H9 (cell line): ENCODE data around the gene HSPA1L. TPM values are rescaled to one million over a fixed set of nuclear protein-coding genes. Genes with fewer than 3 reads are reported as not detected.
A peak's percentile ranks its signal among the peaks of the same experiment; 100 is the strongest.

Source experiments
- DNase-seq: peaks from one replicate; pipeline ENCODE4 v3.0.0-alpha.2; 2017
- H2AFZ ChIP-seq: one replicate; pipeline ENCODE4 v1.6.1; 2013; ENCODE audit warnings: mild to moderate bottlenecking, low read length, control low read depth, moderate library complexity
- H2AK5ac ChIP-seq: 2 replicates; pipeline ENCODE4 v1.6.1; 2013; ENCODE audit warnings: low read length, control low read depth, mixed read lengths; ENCODE audit not compliant: insufficient read length
- H2BK120ac ChIP-seq: one replicate; pipeline ENCODE4 v1.6.1; 2013; ENCODE audit warnings: low read depth, mild to moderate bottlenecking, low read length, control low read depth, inconsistent platforms; ENCODE audit not compliant: poor library complexity, severe bottlenecking
- H2BK12ac ChIP-seq: 2 replicates; pipeline ENCODE4 v1.6.1; 2013; ENCODE audit warnings: low read length, control low read depth, mixed read lengths, low read depth; ENCODE audit not compliant: insufficient read length
- H2BK15ac ChIP-seq: 2 replicates; pipeline ENCODE4 v1.6.1; 2013; ENCODE audit warnings: low read depth, low read length, control low read depth
- H2BK20ac ChIP-seq: one replicate; pipeline ENCODE4 v1.6.1; 2013; ENCODE audit warnings: low read depth, mild to moderate bottlenecking, low read length, control low read depth, inconsistent platforms; ENCODE audit not compliant: poor library complexity, severe bottlenecking
- H2BK5ac ChIP-seq: 2 replicates; pipeline ENCODE4 v1.6.1; 2013; ENCODE audit warnings: low read length, control low read depth, mixed read lengths; ENCODE audit not compliant: insufficient read length
- H3K14ac ChIP-seq: 2 replicates; pipeline ENCODE4 v1.6.1; 2013; ENCODE audit warnings: low read length, control low read depth; ENCODE audit not compliant: insufficient read depth
- H3K18ac ChIP-seq: 2 replicates; pipeline ENCODE4 v1.6.1; 2013; ENCODE audit warnings: low read depth, mild to moderate bottlenecking, mixed read lengths, low read length, control low read depth; ENCODE audit not compliant: insufficient read length
- H3K23ac ChIP-seq: 2 replicates; pipeline ENCODE4 v1.6.1; 2013; ENCODE audit warnings: low read length, control low read depth, mixed read lengths, low read depth; ENCODE audit not compliant: insufficient read length
- H3K23me2 ChIP-seq: 2 replicates; pipeline ENCODE4 v1.6.1; 2013; ENCODE audit warnings: low read depth, mild to moderate bottlenecking, mixed read lengths, low read length, control low read depth; ENCODE audit not compliant: insufficient read length, poor library complexity, severe bottlenecking
- H3K27ac ChIP-seq: 2 replicates; pipeline ENCODE4 v1.5.1; 2013; ENCODE audit warnings: low read length, control low read depth, mixed read lengths, low read depth; ENCODE audit not compliant: insufficient read length
- H3K27me3 ChIP-seq: 2 replicates; pipeline ENCODE4 v1.6.1; 2013; ENCODE audit warnings: low read length, control low read depth, inconsistent platforms; ENCODE audit not compliant: insufficient read depth
- H3K4ac ChIP-seq: 2 replicates; pipeline ENCODE4 v1.6.1; 2013; ENCODE audit warnings: low read depth, mild to moderate bottlenecking, control low read depth, inconsistent platforms, low read length, moderate library complexity
- H3K4me1 ChIP-seq: 2 replicates; pipeline ENCODE4 v1.6.1; 2013; ENCODE audit warnings: low read length, control low read depth, inconsistent platforms; ENCODE audit not compliant: insufficient read depth
- H3K4me2 ChIP-seq: 2 replicates; pipeline ENCODE4 v1.6.1; 2013; ENCODE audit warnings: low read length, control low read depth, mixed read lengths; ENCODE audit not compliant: insufficient read length, insufficient read depth
- H3K56ac ChIP-seq: 2 replicates; pipeline ENCODE4 v1.6.1; 2013; ENCODE audit warnings: low read depth, mild to moderate bottlenecking, mixed read lengths, low read length, control low read depth; ENCODE audit not compliant: insufficient read length
- H3K79me1 ChIP-seq: 2 replicates; pipeline ENCODE4 v1.6.1; 2013; ENCODE audit warnings: low read depth, mild to moderate bottlenecking, moderate library complexity, low read length, control low read depth, inconsistent platforms; ENCODE audit not compliant: insufficient read depth, poor library complexity, severe bottlenecking
- H3K79me2 ChIP-seq: 2 replicates; pipeline ENCODE4 v1.6.1; 2013; ENCODE audit warnings: low read length, control low read depth, inconsistent platforms; ENCODE audit not compliant: insufficient read depth
- H3K9ac ChIP-seq: 2 replicates; pipeline ENCODE4 v1.6.1; 2013; ENCODE audit warnings: low read length, control low read depth, mixed read lengths; ENCODE audit not compliant: insufficient read length; ENCODE audit errors: extremely low read depth
- H3K9me3 ChIP-seq: one replicate; pipeline ENCODE4 v1.6.1; 2013; ENCODE audit warnings: low read depth, low read length, inconsistent platforms; ENCODE audit not compliant: control insufficient read depth
- H3T11ph ChIP-seq: one replicate; pipeline ENCODE4 v1.6.1; 2013; ENCODE audit warnings: mild to moderate bottlenecking, low read length, control low read depth, inconsistent platforms
- H4K20me1 ChIP-seq: one replicate; pipeline ENCODE4 v1.6.1; 2013; ENCODE audit not compliant: control insufficient read depth, insufficient read length, insufficient read depth
- H4K5ac ChIP-seq: 2 replicates; pipeline ENCODE4 v1.6.1; 2013; ENCODE audit warnings: low read depth, mild to moderate bottlenecking, mixed read lengths, low read length, control low read depth; ENCODE audit not compliant: insufficient read length
- H4K8ac ChIP-seq: replicated peaks from 2 replicates; pipeline ENCODE4 v1.6.1; 2013; ENCODE audit warnings: low read length, control low read depth, mixed read lengths, low read depth; ENCODE audit not compliant: insufficient read length
- H4K91ac ChIP-seq: 2 replicates; pipeline ENCODE4 v1.6.1; 2013; ENCODE audit warnings: low read depth, mild to moderate bottlenecking, moderate library complexity, mixed read lengths, low read length, control low read depth; ENCODE audit not compliant: insufficient read length
- H3K27ac Mint-ChIP-seq, 3 experiments: 2 replicates in 2 of 3; 3 replicates in 1 of 3; pipeline ENCODE4 v1.8.0; 2020 to 2021; ENCODE audit warnings: mixed read lengths in 3 of 3, mild to moderate bottlenecking in 1 of 3, moderate library complexity in 1 of 3
- H3K27me3 Mint-ChIP-seq: 2 replicates; pipeline ENCODE4 v1.8.0; 2021; ENCODE audit warnings: low read depth, mild to moderate bottlenecking, moderate library complexity, mixed read lengths
- H3K36me3 Mint-ChIP-seq, 3 experiments: 2 replicates in 2 of 3; 3 replicates in 1 of 3; pipeline ENCODE4 v1.8.0; 2020 to 2021; ENCODE audit warnings: low read depth in 3 of 3, mixed read lengths in 3 of 3; ENCODE audit not compliant: insufficient read depth in 1 of 3
- H3K4me1 Mint-ChIP-seq, 2 experiments: 2 replicates each; pipeline ENCODE4 v1.8.0; 2020; ENCODE audit warnings: mixed read lengths in 2 of 2
- H3K4me3 Mint-ChIP-seq, 2 experiments: 2 replicates in 1 of 2; 3 replicates in 1 of 2; pipeline ENCODE4 v1.8.0; 2020 to 2021; ENCODE audit warnings: mild to moderate bottlenecking in 2 of 2, mixed read lengths in 2 of 2, moderate library complexity in 1 of 2
- H3K9me3 Mint-ChIP-seq, 2 experiments: 2 replicates in 1 of 2; 3 replicates in 1 of 2; pipeline ENCODE4 v1.8.0; 2020; ENCODE audit warnings: mild to moderate bottlenecking in 2 of 2, mixed read lengths in 2 of 2, moderate library complexity in 1 of 2
- WGBS: extraction: QIAGEN DNeasy Blood & Tissue Kit; methylation state at CpG from one replicate; pipeline ENCODE4 v1.1.7; 2013; ENCODE audit warnings: missing lambda C conversion rate, low lambda C conversion rate, mixed read lengths; ENCODE audit not compliant: insufficient read length; ENCODE audit errors: extremely low coverage; 5-methylcytosine and 5-hydroxymethylcytosine counted together
- total RNA-seq: library from RNA; stranded (reverse); gene quantifications from 2 replicates; pipeline ENCODE4 v1.2.1, GENCODE V29; 2021
- TF ChIP-seq, protein P1 (sequence below): fragments of 200-600 bp; sonication (generic); conservative IDR thresholded peaks from 3 replicates; pipeline ENCODE4 v1.8.0; 2021; ENCODE audit warnings: antibody characterized with exemption, mild to moderate bottlenecking

The HSPA1L gene
- total RNA-seq, 1 experiment from 2014 or later: 2.5 TPM

DNA sequence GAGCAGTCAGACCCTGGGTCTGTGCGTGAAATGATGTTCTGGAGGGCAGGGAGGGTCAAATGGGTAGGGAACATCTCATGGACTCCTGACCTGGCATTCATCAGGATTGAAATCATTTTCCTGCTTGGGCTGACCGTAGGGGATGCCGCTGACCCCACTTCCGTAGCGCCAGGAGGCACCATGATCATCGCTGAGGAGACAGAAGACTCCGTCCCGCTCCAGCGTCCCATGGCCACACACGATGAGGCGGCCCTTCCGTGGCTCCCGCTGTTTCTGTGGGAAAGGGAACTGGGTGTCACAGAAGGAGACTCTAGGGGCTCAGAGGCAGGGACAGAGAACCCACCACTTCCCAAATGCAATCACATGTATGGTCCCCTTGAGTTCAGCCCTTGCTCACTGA lies 45.3 kb upstream of the HSPA1L start:
- no peak overlapping the region for H3K14ac ChIP-seq
- Mint-ChIP-seq H3K4me1 (peaks cover 13 to 16% of the 10 kb centered on the region in 2 experiments), H3K36me3 (peaks cover 10 to 33% (median 19%) of the 10 kb centered on the region in 3 experiments; a peak in 6 of 7 replicates), H3K27me3 (peaks cover 2% of the 10 kb centered on the region), H3K4me3 (peak overlapping the region in 1 of 2 experiments; percentile 58; a peak in 1 of 5 replicates), H3K27ac (no peak overlapping the region; a peak in 1 of 7 replicates), H3K9me3 (peaks cover 2 to 3% of the 10 kb centered on the region in 2 experiments)
- no peak overlapping the region for H2BK20ac ChIP-seq
- H3K27ac ChIP-seq: no peak overlapping the region
- no peaks in the 10 kb centered on the region for H4K20me1 ChIP-seq
- H3K79me2 ChIP-seq: no peaks in the 10 kb centered on the region
- no peak overlapping the region for H2BK5ac ChIP-seq
- H2AK5ac ChIP-seq: no peak overlapping the region
- no peak overlapping the region for H2BK15ac ChIP-seq
- peaks cover 12% of the 10 kb centered on the region for H3K23me2 ChIP-seq
- H3K9ac ChIP-seq: no peak overlapping the region
- no peak overlapping the region for H4K5ac ChIP-seq
- H3K9me3 ChIP-seq: no peaks in the 10 kb centered on the region
- no CpG with 5 or more reads among the region's 13 CpGs for WGBS
- H2AFZ ChIP-seq: no peak overlapping the region
- no peak for DNase-seq
- no peak overlapping the region for H3K18ac ChIP-seq
- H4K8ac ChIP-seq: no peak overlapping the region
- H3T11ph ChIP-seq: no peak overlapping the region
- no peaks in the 10 kb centered on the region for H3K79me1 ChIP-seq
- no peak overlapping the region for H2BK12ac ChIP-seq
- H4K91ac ChIP-seq: no peak overlapping the region
- TF ChIP-seq, protein P1, sequence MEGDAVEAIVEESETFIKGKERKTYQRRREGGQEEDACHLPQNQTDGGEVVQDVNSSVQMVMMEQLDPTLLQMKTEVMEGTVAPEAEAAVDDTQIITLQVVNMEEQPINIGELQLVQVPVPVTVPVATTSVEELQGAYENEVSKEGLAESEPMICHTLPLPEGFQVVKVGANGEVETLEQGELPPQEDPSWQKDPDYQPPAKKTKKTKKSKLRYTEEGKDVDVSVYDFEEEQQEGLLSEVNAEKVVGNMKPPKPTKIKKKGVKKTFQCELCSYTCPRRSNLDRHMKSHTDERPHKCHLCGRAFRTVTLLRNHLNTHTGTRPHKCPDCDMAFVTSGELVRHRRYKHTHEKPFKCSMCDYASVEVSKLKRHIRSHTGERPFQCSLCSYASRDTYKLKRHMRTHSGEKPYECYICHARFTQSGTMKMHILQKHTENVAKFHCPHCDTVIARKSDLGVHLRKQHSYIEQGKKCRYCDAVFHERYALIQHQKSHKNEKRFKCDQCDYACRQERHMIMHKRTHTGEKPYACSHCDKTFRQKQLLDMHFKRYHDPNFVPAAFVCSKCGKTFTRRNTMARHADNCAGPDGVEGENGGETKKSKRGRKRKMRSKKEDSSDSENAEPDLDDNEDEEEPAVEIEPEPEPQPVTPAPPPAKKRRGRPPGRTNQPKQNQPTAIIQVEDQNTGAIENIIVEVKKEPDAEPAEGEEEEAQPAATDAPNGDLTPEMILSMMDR: no peak
- no peak overlapping the region for H3K23ac ChIP-seq
- no peak overlapping the region for H3K4ac ChIP-seq
- no peak overlapping the region for H2BK120ac ChIP-seq
- no peaks in the 10 kb centered on the region for H3K4me1 ChIP-seq
- H3K4me2 ChIP-seq: no peak overlapping the region
- H3K27me3 ChIP-seq: no peaks in the 10 kb centered on the region
- H3K56ac ChIP-seq: no peak overlapping the region
